ENCODE results near the gene FHIT. TPM values are rescaled to one million over a fixed set of nuclear protein-coding genes. Genes with fewer than 3 reads are reported as not detected.

Gene FHIT
- total and polyA plus RNA-seq, 10 of the 15 experiments (the other 5 are each of a cell fraction or from before 2014, with no cell fraction given) = 4.2 to 14.9 (median 9.4) TPM

- TF ChIP-seq, protein P1, sequence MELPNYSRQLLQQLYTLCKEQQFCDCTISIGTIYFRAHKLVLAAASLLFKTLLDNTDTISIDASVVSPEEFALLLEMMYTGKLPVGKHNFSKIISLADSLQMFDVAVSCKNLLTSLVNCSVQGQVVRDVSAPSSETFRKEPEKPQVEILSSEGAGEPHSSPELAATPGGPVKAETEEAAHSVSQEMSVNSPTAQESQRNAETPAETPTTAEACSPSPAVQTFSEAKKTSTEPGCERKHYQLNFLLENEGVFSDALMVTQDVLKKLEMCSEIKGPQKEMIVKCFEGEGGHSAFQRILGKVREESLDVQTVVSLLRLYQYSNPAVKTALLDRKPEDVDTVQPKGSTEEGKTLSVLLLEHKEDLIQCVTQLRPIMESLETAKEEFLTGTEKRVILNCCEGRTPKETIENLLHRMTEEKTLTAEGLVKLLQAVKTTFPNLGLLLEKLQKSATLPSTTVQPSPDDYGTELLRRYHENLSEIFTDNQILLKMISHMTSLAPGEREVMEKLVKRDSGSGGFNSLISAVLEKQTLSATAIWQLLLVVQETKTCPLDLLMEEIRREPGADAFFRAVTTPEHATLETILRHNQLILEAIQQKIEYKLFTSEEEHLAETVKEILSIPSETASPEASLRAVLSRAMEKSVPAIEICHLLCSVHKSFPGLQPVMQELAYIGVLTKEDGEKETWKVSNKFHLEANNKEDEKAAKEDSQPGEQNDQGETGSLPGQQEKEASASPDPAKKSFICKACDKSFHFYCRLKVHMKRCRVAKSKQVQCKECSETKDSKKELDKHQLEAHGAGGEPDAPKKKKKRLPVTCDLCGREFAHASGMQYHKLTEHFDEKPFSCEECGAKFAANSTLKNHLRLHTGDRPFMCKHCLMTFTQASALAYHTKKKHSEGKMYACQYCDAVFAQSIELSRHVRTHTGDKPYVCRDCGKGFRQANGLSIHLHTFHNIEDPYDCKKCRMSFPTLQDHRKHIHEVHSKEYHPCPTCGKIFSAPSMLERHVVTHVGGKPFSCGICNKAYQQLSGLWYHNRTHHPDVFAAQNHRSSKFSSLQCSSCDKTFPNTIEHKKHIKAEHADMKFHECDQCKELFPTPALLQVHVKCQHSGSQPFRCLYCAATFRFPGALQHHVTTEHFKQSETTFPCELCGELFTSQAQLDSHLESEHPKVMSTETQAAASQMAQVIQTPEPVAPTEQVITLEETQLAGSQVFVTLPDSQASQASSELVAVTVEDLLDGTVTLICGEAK (IDR thresholded peaks at IDR 0.05; ENCODE audit: borderline replicate concordance) = no peak
- TF ChIP-seq ZNF207 (IDR thresholded peaks at IDR 0.05; ENCODE audit: borderline replicate concordance) (no peak), RAD51 (IDR thresholded peaks at IDR 0.05) (no peak)
- TF ChIP-seq, protein P2, sequence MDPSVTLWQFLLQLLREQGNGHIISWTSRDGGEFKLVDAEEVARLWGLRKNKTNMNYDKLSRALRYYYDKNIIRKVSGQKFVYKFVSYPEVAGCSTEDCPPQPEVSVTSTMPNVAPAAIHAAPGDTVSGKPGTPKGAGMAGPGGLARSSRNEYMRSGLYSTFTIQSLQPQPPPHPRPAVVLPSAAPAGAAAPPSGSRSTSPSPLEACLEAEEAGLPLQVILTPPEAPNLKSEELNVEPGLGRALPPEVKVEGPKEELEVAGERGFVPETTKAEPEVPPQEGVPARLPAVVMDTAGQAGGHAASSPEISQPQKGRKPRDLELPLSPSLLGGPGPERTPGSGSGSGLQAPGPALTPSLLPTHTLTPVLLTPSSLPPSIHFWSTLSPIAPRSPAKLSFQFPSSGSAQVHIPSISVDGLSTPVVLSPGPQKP (IDR thresholded peaks at IDR 0.05; ENCODE audit: low read depth, low read length) = no peak
- TF ChIP-seq, protein P3, sequence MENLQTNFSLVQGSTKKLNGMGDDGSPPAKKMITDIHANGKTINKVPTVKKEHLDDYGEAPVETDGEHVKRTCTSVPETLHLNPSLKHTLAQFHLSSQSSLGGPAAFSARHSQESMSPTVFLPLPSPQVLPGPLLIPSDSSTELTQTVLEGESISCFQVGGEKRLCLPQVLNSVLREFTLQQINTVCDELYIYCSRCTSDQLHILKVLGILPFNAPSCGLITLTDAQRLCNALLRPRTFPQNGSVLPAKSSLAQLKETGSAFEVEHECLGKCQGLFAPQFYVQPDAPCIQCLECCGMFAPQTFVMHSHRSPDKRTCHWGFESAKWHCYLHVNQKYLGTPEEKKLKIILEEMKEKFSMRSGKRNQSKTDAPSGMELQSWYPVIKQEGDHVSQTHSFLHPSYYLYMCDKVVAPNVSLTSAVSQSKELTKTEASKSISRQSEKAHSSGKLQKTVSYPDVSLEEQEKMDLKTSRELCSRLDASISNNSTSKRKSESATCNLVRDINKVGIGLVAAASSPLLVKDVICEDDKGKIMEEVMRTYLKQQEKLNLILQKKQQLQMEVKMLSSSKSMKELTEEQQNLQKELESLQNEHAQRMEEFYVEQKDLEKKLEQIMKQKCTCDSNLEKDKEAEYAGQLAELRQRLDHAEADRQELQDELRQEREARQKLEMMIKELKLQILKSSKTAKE (IDR thresholded peaks at IDR 0.05; ENCODE audit: low read depth, poor library complexity, severe bottlenecking) = no peak
These were observed 701.4 kb downstream of the FHIT start (continued) for GRCh38 chr3:60549863-60550262.
